Lower lobe of right lung (tissue), 2 donors: ENCODE measurements around the gene FRRS1L. TPM values are rescaled to one million over a fixed set of nuclear protein-coding genes. Genes with fewer than 3 reads are reported as not detected.
"Not testable (repeated sequence)": the region's sequence is repeated elsewhere in the genome, so short reads cannot be mapped to it uniquely, and the experiment has no call there.

Source experiments
- ATAC-seq, 2 donors: fragments of 200-7000 bp; cut with Tn5 transposase; one replicate each; pipeline ENCODE4 v1.9.1; 2020 to 2022; ENCODE audit warnings: mild to moderate bottlenecking in 2 of 2, moderate library complexity in 2 of 2
- DNase-seq: peaks from one replicate; pipeline ENCODE4 v3.0.0-alpha.2; 2020
- H3K27ac ChIP-seq: fragments of 200-600 bp; one replicate; pipeline ENCODE4 v1.8.0; 2022
- H3K27me3 ChIP-seq: fragments of 200-600 bp; one replicate; pipeline ENCODE4 v1.8.0; 2022; ENCODE audit warnings: low read depth
- H3K36me3 ChIP-seq: fragments of 200-600 bp; one replicate; pipeline ENCODE4 v1.8.0; 2022; ENCODE audit warnings: mild to moderate bottlenecking
- H3K4me1 ChIP-seq: fragments of 200-600 bp; one replicate; pipeline ENCODE4 v1.8.0; 2022
- H3K4me3 ChIP-seq: fragments of 200-600 bp; one replicate; pipeline ENCODE4 v1.8.0; 2022; ENCODE audit warnings: mild to moderate bottlenecking
- H3K9me3 ChIP-seq: fragments of 200-600 bp; one replicate; pipeline ENCODE4 v1.8.0; 2022
- CTCF ChIP-seq: fragments of 200-600 bp; IDR thresholded peaks from one replicate; pipeline ENCODE4 v1.8.0; 2022; ENCODE audit warnings: antibody characterized with exemption, mild to moderate bottlenecking
- intact Hi-C: fragments of 100-400 bp; cut with DNase I; formaldehyde crosslinking; loops from one replicate; pipeline ENCODE4 v1.11.0; 2022
- total RNA-seq: library from RNA; stranded (reverse); fragmentation: NEBNext Ultra II Directional; extraction: Animal tissue kit (Norgen Biotek cat#: 25700); gene quantifications from one replicate; pipeline ENCODE4 v1.2.1, GENCODE V29; 2021
- donor health status: DM: no; HTN: yes; CAD: no; lungs with severe emphysema.

The FRRS1L gene
- total RNA-seq, 1 donor from 2014 or later = 0.06 TPM

DNA sequence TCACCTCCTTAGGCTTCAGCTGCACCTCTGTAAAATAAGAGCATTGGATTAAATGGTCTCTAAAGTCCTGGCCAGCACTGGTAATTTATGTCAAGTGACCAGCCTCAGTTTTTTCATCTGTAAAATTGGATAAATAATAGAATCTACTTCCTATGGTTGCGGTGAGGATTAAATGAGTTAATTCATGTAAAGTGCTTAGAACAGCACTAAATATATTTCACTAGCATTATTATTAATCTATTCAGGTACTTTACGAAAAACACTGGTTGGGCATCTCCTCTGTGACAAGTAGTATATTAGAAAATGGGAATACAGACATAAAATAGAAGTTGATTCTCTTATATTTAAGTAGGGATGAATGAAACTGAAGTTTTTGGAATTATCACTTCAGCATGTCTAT is 33.5 kb downstream of the FRRS1L start:
- ATAC-seq = no peak
- Histone ChIP-seq H3K4me3 (no peak overlapping the region), H3K9me3 (no peaks in the 10 kb centered on the region), H3K27me3 (no peaks in the 10 kb centered on the region), H3K4me1 (no peaks in the 10 kb centered on the region), H3K27ac (no peak overlapping the region), H3K36me3 (no peaks in the 10 kb centered on the region)
- no peak for TF ChIP-seq CTCF
- intact Hi-C loops = no loop called here
- no peak for DNase-seq

DNA sequence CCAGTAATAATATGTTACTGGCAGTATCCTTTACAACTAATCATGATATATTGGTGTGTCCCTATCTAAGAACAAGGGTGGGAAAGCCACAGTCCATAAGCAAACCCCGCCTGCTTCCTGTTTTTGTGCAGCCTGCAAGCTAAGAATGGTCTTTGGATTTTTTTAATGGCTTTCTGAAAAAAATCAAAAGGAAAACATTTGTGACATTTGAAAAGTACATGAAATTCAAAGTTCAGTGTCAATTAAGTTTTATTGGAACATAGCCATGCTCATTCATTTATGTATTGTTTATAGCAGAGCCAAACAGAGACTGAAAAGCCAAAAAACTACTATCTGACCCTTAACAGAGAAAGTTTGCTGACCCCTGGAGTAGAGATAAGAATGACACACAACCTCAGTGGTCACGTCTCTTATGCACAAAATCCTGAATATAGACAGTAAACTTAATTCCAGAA is 34.5 kb downstream of the FRRS1L start:
- DNase-seq = no peak
- intact Hi-C loops = no loop called here
- H3K27me3 ChIP-seq = no peaks in the 10 kb centered on the region
- H3K27ac ChIP-seq = no peak overlapping the region
- ATAC-seq = no peak
- H3K4me1 ChIP-seq = no peaks in the 10 kb centered on the region
- H3K36me3 ChIP-seq = no peaks in the 10 kb centered on the region
- TF ChIP-seq CTCF = peak; percentile 6
- H3K9me3 ChIP-seq = no peaks in the 10 kb centered on the region
- H3K4me3 ChIP-seq = no peak overlapping the region

DNA sequence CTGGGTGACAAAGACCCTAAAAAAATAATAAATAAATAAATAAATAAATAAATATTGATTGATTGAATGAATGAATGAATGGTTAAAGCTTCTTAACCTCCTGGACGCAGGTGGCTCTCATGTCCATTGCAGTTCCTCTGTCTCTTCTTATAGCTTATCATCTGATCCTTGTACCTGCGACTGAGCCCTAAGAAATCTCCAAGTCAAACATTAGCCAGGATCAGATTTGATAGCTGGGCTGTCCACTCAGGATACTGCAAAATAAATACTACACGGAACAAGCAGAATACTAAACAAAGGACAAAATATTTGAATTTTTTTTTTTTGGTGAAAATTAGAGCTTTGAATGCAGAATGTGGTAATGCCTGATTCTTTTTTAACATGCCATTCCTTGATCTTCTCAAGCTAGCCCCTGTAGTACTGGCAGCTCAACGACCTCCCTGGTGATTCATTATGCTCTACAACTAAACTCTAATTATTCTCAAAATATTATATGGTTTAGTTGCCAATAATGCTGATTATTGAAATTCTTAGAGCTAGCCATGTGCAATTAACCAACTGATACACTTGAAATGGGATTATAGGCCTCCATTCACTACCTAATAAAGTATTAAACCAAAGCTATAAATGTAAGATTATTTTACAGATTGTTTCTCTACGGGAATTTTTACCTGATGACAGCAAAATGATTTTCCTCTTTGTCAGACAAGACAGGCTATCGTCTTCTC is 37.4 kb downstream of the FRRS1L start:
- H3K4me1 ChIP-seq = no peaks in the 10 kb centered on the region
- ATAC-seq = no peak
- intact Hi-C loops = no loop called here

GRCh38 chr9:109126671-109127070 is 40.4 kb downstream of the FRRS1L start:
- H3K9me3 ChIP-seq, DNase-seq, H3K27ac ChIP-seq, ATAC-seq, intact Hi-C loops, H3K36me3 ChIP-seq, H3K27me3 ChIP-seq, H3K4me3 ChIP-seq, H3K4me1 ChIP-seq: not testable (repeated sequence)

More for the DNA sequence above, 37.4 kb downstream of the FRRS1L start:
- no peaks in the 10 kb centered on the region for H3K36me3 ChIP-seq
- no peaks in the 10 kb centered on the region for H3K27me3 ChIP-seq
- no peak for TF ChIP-seq CTCF
- no peak overlapping the region for H3K4me3 ChIP-seq
- DNase-seq = no peak
- H3K9me3 ChIP-seq = no peaks in the 10 kb centered on the region
- H3K27ac ChIP-seq = no peak overlapping the region

- H3K4me1 ChIP-seq = no peaks in the 10 kb centered on the region
- ATAC-seq = no peak
- H3K27ac ChIP-seq = no peak overlapping the region
- no peaks in the 10 kb centered on the region for H3K36me3 ChIP-seq
- no peak overlapping the region for H3K4me3 ChIP-seq
- H3K27me3 ChIP-seq = no peaks in the 10 kb centered on the region
- H3K9me3 ChIP-seq = no peaks in the 10 kb centered on the region
- intact Hi-C loops = no loop called here
- no peak for TF ChIP-seq CTCF
- DNase-seq = no peak
Measured at GRCh38 chr9:109124121-109124520, 42.9 kb downstream of the FRRS1L start.

DNA sequence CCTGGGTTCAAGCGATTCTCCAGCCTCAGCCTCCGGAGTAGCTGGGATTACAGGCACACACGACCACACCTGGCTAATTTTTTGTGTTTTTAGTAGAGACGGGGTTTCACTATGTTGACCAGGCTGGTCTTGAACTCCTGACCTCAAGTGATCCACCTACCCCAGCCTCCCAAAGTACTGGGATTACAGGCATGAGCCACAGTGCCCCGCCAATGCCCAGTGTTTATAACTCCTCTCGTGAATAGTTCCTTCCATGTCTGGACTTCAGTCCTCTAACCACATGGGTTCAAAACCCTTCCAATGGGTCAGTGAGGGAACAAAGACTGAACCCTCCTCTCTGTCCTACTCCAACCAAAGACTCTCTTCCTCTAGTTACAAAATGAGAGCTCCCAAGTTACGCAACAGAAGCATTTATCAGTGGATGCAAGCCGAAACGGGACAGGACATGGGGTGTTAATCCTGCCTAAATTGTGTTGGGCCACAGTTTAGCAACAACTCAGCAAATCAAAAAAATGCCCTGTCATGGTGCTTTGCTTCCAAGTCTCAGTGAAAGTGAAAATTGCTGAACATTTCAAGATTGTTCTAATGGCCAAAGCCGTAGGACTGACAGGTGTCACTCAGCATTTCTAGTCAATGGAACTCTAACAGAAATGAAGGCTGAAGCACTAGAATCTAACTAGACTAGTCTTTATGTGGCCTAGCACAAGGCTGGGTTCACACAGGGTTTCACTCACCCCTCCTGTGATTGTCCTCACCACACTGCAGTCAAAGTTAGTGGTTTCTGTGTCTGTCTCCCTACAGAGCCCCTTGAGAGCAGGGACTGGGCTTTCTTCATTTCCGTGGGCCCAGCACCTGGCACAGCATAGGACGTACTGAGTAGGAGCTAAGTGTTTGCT is 44.1 kb downstream of the FRRS1L start:
- ATAC-seq (no peak), DNase-seq (peak; percentile 55)
- Histone ChIP-seq H3K4me3 (no peak overlapping the region), H3K27me3 (no peaks in the 10 kb centered on the region), H3K36me3 (no peaks in the 10 kb centered on the region), H3K4me1 (peaks cover 8% of the 10 kb centered on the region), H3K9me3 (no peaks in the 10 kb centered on the region), H3K27ac (no peak overlapping the region)
- intact Hi-C loops = no loop called here
- no peak for TF ChIP-seq CTCF
